Measurements from ENCODE around the gene DCN. TPM values are rescaled to one million over a fixed set of nuclear protein-coding genes. Genes with fewer than 3 reads are reported as not detected.

The DCN gene
- total and polyA plus RNA-seq, 2 donors (not counting 3 experiments of a cell fraction or from before 2014, with no cell fraction given): 0.42 to 0.43 TPM

DNA sequence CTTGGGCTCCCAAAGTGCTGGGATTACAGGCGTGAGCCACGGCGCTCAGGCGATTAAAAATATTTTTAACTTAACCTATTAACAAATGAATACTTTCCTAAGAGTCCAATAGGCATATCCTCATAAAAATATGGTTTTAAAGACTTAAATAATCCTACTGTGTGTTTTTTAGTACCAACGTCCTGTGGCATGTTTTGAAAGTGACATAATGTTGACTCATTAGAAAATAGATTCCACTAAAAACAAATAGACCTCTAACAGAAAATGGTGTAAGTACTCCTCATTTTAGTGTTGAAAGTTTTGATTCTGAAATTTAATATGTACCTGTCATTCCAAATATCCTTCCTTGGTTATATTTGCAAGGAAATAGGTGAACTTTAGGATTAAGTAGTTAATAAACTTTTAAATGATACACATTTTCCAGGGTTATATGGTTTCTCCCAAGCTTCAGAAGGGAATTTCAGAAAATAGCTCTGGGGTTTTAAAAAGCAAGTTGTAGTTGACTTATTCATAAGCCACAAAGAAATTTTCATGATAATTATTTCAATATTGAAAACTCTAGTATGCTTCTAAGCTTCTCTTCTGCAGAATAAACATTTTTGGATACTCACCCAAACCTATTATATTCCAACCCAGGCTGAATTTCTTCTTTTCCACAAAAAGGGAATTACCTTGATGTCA lies 59.2 kb downstream of the DCN start:
- H3K4me2 ChIP-seq (ENCODE audit: insufficient read depth, low read length): no peak overlapping the region
- no peaks in the 10 kb centered on the region for H3K36me3 ChIP-seq (ENCODE audit: control insufficient read depth in 2 of 2, extremely low read depth in 1 of 2, insufficient read depth in 2 of 2, low read length in 2 of 2)
- H4K20me1 ChIP-seq (replicated peaks; ENCODE audit: control insufficient read depth, extremely low read depth, insufficient read depth, low read length): no peaks in the 10 kb centered on the region
- ChIA-PET CTCF (interaction anchor here (0.9 to 1.9 kb wide), 3 partner anchors 11 to 203 kb away, joined by 3 to 7 read pairs (median 5); no protein-coding TSS in a partner anchor), POLR2A (no interaction called here)
- H3K27ac ChIP-seq (ENCODE audit: insufficient read depth, low read depth, low read length): no peak overlapping the region
- peaks cover 2% of the 10 kb centered on the region for H3K9me1 ChIP-seq (replicated peaks; ENCODE audit: control insufficient read depth, extremely low read depth, insufficient read depth, low read length)
- no peak overlapping the region for H2AFZ ChIP-seq (ENCODE audit: low read depth, low read length)
- no peaks in the 10 kb centered on the region for H3K27me3 ChIP-seq (ENCODE audit: control insufficient read depth in 2 of 2, insufficient read depth in 2 of 2, low read length in 2 of 2)
- no peak overlapping the region for H3K9ac ChIP-seq (replicated peaks; ENCODE audit: extremely low read depth, insufficient read depth, low read length)
- dilution Hi-C loops (cut with MboI; ENCODE audit: extremely low pct_ligation_motif_present, low sequenced_read_pairs): no loop called here
- no peaks in the 10 kb centered on the region for H3K4me1 ChIP-seq (ENCODE audit: control insufficient read depth, extremely low read depth, insufficient read depth, low read length)
- H3K9me3 ChIP-seq (replicated peaks; ENCODE audit: control insufficient read depth, insufficient read depth, low read length): no peaks in the 10 kb centered on the region
- intact Hi-C loops (cut with micrococcal nuclease): no loop called here
- DNase-seq (ENCODE audit: low read depth, low spot score) (no peak), FAIRE-seq (no peak)
- H3K4me3 ChIP-seq (replicated peaks in 1 of 3; ENCODE audit: insufficient read depth in 1 of 3, low read depth in 1 of 3, low read length in 3 of 3): no peak overlapping the region
- TF ChIP-seq, protein P1, sequence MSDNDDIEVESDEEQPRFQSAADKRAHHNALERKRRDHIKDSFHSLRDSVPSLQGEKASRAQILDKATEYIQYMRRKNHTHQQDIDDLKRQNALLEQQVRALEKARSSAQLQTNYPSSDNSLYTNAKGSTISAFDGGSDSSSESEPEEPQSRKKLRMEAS (IDR thresholded peaks at IDR 0.05; ENCODE audit: insufficient read depth, insufficient read length): no peak
- TF ChIP-seq FOS (IDR thresholded peaks at IDR 0.05; ENCODE audit: borderline replicate concordance, insufficient read depth, low read length): peak; percentile 17
- no peaks in the 10 kb centered on the region for H3K79me2 ChIP-seq (ENCODE audit: control insufficient read depth, insufficient read depth, low read length)
- BruUV-seq (replicated peaks): no TSS peak

DNA sequence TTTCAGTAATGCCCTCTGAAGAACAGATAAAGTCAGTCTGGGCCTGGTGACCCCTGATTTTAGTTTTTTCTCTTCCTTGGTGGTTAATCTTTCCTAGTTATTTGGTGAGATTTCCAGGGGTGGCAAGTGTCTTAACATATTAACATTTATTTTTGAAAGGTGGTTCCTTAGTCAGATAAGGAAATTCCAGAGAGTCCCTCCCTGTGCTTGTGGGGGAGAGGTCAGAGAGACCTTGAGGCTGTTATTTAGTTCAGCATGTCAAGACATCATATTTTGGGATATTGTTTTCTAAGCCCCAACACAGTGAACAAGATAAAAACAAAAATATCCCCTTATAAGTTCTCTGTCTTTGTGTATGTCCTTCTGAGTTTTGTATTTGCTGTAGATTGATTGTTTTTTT lies 61.8 kb downstream of the DCN start:
- H3K9me1 ChIP-seq (replicated peaks; ENCODE audit: control insufficient read depth, extremely low read depth, insufficient read depth, low read length): no peaks in the 10 kb centered on the region
- no peak overlapping the region for H3K27ac ChIP-seq (ENCODE audit: insufficient read depth, low read depth, low read length)
- H3K9me3 ChIP-seq (replicated peaks; ENCODE audit: control insufficient read depth, insufficient read depth, low read length): no peaks in the 10 kb centered on the region
- BruUV-seq (replicated peaks): no TSS peak
- H3K4me2 ChIP-seq (ENCODE audit: insufficient read depth, low read length): no peak overlapping the region
- no peak overlapping the region for H2AFZ ChIP-seq (ENCODE audit: low read depth, low read length)
- no peaks in the 10 kb centered on the region for H3K27me3 ChIP-seq (ENCODE audit: control insufficient read depth in 2 of 2, insufficient read depth in 2 of 2, low read length in 2 of 2)
- H3K36me3 ChIP-seq (ENCODE audit: control insufficient read depth in 2 of 2, extremely low read depth in 1 of 2, insufficient read depth in 2 of 2, low read length in 2 of 2): no peaks in the 10 kb centered on the region
- no peak overlapping the region for H3K4me3 ChIP-seq (replicated peaks in 1 of 3; ENCODE audit: insufficient read depth in 1 of 3, low read depth in 1 of 3, low read length in 3 of 3)
- H3K4me1 ChIP-seq (ENCODE audit: control insufficient read depth, extremely low read depth, insufficient read depth, low read length): no peaks in the 10 kb centered on the region
- ChIA-PET POLR2A (no interaction called here), CTCF (interaction anchor here (2.9 kb wide), 1 partner anchor 12 kb away, joined by 15 read pairs; no protein-coding TSS in a partner anchor)
- intact Hi-C loops (cut with micrococcal nuclease) (no loop called here), dilution Hi-C loops (cut with MboI; ENCODE audit: extremely low pct_ligation_motif_present, low sequenced_read_pairs) (no loop called here)
- TF ChIP-seq, protein P2, sequence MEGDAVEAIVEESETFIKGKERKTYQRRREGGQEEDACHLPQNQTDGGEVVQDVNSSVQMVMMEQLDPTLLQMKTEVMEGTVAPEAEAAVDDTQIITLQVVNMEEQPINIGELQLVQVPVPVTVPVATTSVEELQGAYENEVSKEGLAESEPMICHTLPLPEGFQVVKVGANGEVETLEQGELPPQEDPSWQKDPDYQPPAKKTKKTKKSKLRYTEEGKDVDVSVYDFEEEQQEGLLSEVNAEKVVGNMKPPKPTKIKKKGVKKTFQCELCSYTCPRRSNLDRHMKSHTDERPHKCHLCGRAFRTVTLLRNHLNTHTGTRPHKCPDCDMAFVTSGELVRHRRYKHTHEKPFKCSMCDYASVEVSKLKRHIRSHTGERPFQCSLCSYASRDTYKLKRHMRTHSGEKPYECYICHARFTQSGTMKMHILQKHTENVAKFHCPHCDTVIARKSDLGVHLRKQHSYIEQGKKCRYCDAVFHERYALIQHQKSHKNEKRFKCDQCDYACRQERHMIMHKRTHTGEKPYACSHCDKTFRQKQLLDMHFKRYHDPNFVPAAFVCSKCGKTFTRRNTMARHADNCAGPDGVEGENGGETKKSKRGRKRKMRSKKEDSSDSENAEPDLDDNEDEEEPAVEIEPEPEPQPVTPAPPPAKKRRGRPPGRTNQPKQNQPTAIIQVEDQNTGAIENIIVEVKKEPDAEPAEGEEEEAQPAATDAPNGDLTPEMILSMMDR (IDR thresholded peaks at IDR 0.05; ENCODE audit: extremely low read depth in 1 of 2, insufficient read depth in 1 of 2, low read depth in 1 of 2, low read length in 2 of 2): no peak
- no peak for FAIRE-seq
- H4K20me1 ChIP-seq (replicated peaks; ENCODE audit: control insufficient read depth, extremely low read depth, insufficient read depth, low read length): no peaks in the 10 kb centered on the region
- DNase-seq (ENCODE audit: low read depth, low spot score): no peak
- no peak overlapping the region for H3K9ac ChIP-seq (replicated peaks; ENCODE audit: extremely low read depth, insufficient read depth, low read length)
- no peaks in the 10 kb centered on the region for H3K79me2 ChIP-seq (ENCODE audit: control insufficient read depth, insufficient read depth, low read length)
